BE2C (cell line): ENCODE measurements around the gene ZNF316.

ENCODE experiments used
- DNase-seq: peaks from one replicate; pipeline ENCODE4 v3.0.0-alpha.2; 2020
- H3K27me3 ChIP-seq: fragments of 250-450 bp; sonication (Bioruptor Pico); 2 replicates; pipeline ENCODE4 v1.5.1; 2020; ENCODE audit warnings: mild to moderate bottlenecking
- H3K36me3 ChIP-seq: fragments of 250-450 bp; sonication (Bioruptor Pico); 2 replicates; pipeline ENCODE4 v1.5.1; 2020; ENCODE audit warnings: mild to moderate bottlenecking
- H3K4me1 ChIP-seq: fragments of 250-450 bp; sonication (Bioruptor Pico); 2 replicates; pipeline ENCODE4 v1.5.1; 2020
- H3K4me3 ChIP-seq: 2 replicates; pipeline ENCODE4 v1.5.1; 2011; ENCODE audit warnings: low read depth, low read length
- H3K9me3 ChIP-seq: fragments of 250-450 bp; sonication (Bioruptor Pico); 2 replicates; pipeline ENCODE4 v1.5.1; 2020
- CTCF ChIP-seq: IDR thresholded peaks from 2 replicates; pipeline ENCODE4 v1.5.1; 2012; ENCODE audit warnings: mild to moderate bottlenecking, low read depth, low read length

ZNF316 gene

DNA sequence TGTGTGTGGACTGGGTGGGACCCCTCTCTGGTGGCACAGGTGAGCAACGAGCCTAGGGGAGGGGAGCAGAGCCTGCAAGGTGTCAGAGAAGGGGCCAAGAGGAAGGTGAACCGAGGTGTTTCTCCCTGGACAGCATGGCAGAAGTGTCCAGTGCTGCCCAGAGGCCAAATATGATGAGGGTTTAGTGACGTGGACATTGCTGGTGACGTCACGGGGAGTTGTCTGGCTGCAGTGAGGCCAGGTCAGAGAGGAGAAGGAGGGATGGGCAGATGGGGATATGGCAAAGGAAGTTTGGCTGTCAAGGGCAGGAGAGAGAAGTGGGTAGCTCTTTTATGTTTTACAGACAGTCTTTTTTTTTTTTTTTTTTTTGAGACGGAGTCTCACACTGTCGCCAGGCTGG is 24.3 kb upstream of the ZNF316 start:
- no peak for TF ChIP-seq CTCF
- H3K27me3 ChIP-seq: peaks cover 23% of the 10 kb centered on the region
- no peaks in the 10 kb centered on the region for H3K9me3 ChIP-seq
- no peak for DNase-seq
- no peaks in the 10 kb centered on the region for H3K4me1 ChIP-seq
- H3K36me3 ChIP-seq: no peaks in the 10 kb centered on the region
- no peak overlapping the region for H3K4me3 ChIP-seq

DNA sequence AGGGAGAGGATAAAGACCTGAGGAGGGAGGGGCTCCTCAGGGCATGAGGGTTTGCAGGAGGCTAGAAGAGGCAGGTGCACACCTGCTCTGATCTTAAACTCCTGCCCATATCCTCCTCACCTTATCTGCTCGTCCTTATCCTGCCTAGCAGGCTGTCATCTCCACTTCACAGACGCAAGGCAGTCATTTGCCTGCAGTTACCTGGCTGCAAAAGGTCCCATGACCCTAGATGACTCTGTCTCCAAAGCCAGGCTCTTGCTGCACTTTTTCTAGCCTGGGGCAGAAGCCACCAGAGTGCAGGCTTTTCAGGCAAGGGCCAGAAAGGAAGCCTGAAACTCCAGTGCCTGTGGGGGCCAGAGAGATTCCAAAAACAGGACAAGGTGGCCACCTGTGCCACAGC is 23.4 kb upstream of the ZNF316 start:
- H3K36me3 ChIP-seq: no peaks in the 10 kb centered on the region
- no peaks in the 10 kb centered on the region for H3K4me1 ChIP-seq
- no peak for TF ChIP-seq CTCF
- H3K4me3 ChIP-seq: no peak overlapping the region
- no peak for DNase-seq
- H3K9me3 ChIP-seq: no peaks in the 10 kb centered on the region
- H3K27me3 ChIP-seq: peaks cover 23% of the 10 kb centered on the region

- no peak for DNase-seq
- H3K36me3 ChIP-seq: no peaks in the 10 kb centered on the region
- H3K27me3 ChIP-seq: peaks cover 23% of the 10 kb centered on the region
- H3K4me3 ChIP-seq: peak within 1 kb of the TSS; percentile 54
- no peaks in the 10 kb centered on the region for H3K4me1 ChIP-seq
- TF ChIP-seq CTCF: no peak
- H3K9me3 ChIP-seq: no peaks in the 10 kb centered on the region
These were observed 22.0 kb upstream of the ZNF316 start, which contains the start of gene ZNF853 for GRCh38 chr7:6614953-6615722. Gene ZNF853, plus strand, starts transcription at chr7:6615610. Its CDS starts 565 bp downstream, at chr7:6616175.

GRCh38 chr7:6615723-6616555 is 21.2 kb upstream of the ZNF316 start:
- no peaks in the 10 kb centered on the region for H3K36me3 ChIP-seq
- H3K4me3 ChIP-seq: peak overlapping the region; percentile 54
- H3K27me3 ChIP-seq: peaks cover 23% of the 10 kb centered on the region
- no peak for DNase-seq
- H3K4me1 ChIP-seq: no peaks in the 10 kb centered on the region
- TF ChIP-seq CTCF: no peak
- H3K9me3 ChIP-seq: no peaks in the 10 kb centered on the region

- no peak overlapping the region for H3K4me3 ChIP-seq
- no peak for DNase-seq
- H3K27me3 ChIP-seq: peaks cover 23% of the 10 kb centered on the region
- no peaks in the 10 kb centered on the region for H3K9me3 ChIP-seq
- no peak for TF ChIP-seq CTCF
- H3K36me3 ChIP-seq: no peaks in the 10 kb centered on the region
- no peaks in the 10 kb centered on the region for H3K4me1 ChIP-seq
These were observed 20.1 kb upstream of the ZNF316 start for GRCh38 chr7:6616854-6617643.
